Testis (tissue), 2 donors: ENCODE data around the gene DHCR24.

Experiments used
- POLR2A ChIP-seq: fragments of 450-650 bp; IDR thresholded peaks from one replicate; pipeline ENCODE4 v1.6.1; 2017; ENCODE audit warnings: antibody characterized with exemption, mild to moderate bottlenecking, moderate library complexity
- TF ChIP-seq, protein P1 (sequence below), 3 experiments: fragments of 450-650 bp in 2 of 3; fragments of 200-600 bp in 1 of 3; sonication (generic) in 1 of 3; IDR thresholded peaks; one replicate each; pipeline ENCODE4 v1.5.1; 2016 to 2019; ENCODE audit warnings: antibody characterized with exemption in 3 of 3, mild to moderate bottlenecking in 2 of 3, moderate library complexity in 1 of 3

GRCh38 chr1:54929700-54930099 lies 42.7 kb upstream of the DHCR24 start:
- TF ChIP-seq, protein P1, sequence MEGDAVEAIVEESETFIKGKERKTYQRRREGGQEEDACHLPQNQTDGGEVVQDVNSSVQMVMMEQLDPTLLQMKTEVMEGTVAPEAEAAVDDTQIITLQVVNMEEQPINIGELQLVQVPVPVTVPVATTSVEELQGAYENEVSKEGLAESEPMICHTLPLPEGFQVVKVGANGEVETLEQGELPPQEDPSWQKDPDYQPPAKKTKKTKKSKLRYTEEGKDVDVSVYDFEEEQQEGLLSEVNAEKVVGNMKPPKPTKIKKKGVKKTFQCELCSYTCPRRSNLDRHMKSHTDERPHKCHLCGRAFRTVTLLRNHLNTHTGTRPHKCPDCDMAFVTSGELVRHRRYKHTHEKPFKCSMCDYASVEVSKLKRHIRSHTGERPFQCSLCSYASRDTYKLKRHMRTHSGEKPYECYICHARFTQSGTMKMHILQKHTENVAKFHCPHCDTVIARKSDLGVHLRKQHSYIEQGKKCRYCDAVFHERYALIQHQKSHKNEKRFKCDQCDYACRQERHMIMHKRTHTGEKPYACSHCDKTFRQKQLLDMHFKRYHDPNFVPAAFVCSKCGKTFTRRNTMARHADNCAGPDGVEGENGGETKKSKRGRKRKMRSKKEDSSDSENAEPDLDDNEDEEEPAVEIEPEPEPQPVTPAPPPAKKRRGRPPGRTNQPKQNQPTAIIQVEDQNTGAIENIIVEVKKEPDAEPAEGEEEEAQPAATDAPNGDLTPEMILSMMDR (IDR thresholded peaks at IDR 0.05), result no peak
- TF ChIP-seq POLR2A, result no peak
